Activated B cell treated with CpG ODN at 0.5 μM for 24 hours (primary cell): Measurements from ENCODE around the gene ASAP3. TPM values are rescaled to one million over a fixed set of nuclear protein-coding genes. Genes with fewer than 3 reads are reported as not detected.

Experiments
- ATAC-seq: fragments of 200-7000 bp; cut with Tn5 transposase; one replicate; pipeline ENCODE4 v1.10.0; 2021; ENCODE audit warnings: low read depth, mild to moderate bottlenecking, moderate library complexity
- CTCF ChIA-PET: fragments of 350-600 bp; sonication (Branson Sonifier 250); formaldehyde crosslinking; loops from one replicate; lab custom pipeline; 2021; ENCODE audit warnings: antibody characterized with exemption; lab: Charles Lee
- POLR2A ChIA-PET: fragments of 350-600 bp; sonication (Branson Sonifier 250); formaldehyde crosslinking; loops from one replicate; lab custom pipeline; 2021; ENCODE audit warnings: antibody characterized with exemption; lab: Charles Lee
- DNase-seq: peaks from one replicate; pipeline ENCODE4 v3.0.0; 2022
- H3K27ac Mint-ChIP-seq: one replicate; pipeline ENCODE4 v1.8.0; 2020; ENCODE audit warnings: mixed read lengths
- H3K27me3 Mint-ChIP-seq: one replicate; pipeline ENCODE4 v1.8.0; 2021; ENCODE audit warnings: mixed read lengths
- H3K36me3 Mint-ChIP-seq: one replicate; pipeline ENCODE4 v1.8.0; 2021; ENCODE audit warnings: low read depth, mixed read lengths
- H3K4me1 Mint-ChIP-seq: one replicate; pipeline ENCODE4 v1.8.0; 2021; ENCODE audit warnings: mixed read lengths
- H3K4me3 Mint-ChIP-seq: one replicate; pipeline ENCODE4 v1.8.0; 2020; ENCODE audit warnings: mild to moderate bottlenecking, mixed read lengths
- H3K9me3 Mint-ChIP-seq: one replicate; pipeline ENCODE4 v1.8.0; 2020; ENCODE audit warnings: mixed read lengths
- intact Hi-C: fragments of 100-400 bp; cut with micrococcal nuclease; formaldehyde crosslinking; loops from one replicate; pipeline ENCODE4 v1.15.1; 2024
- total RNA-seq: library from RNA; stranded (reverse); gene quantifications from 2 replicates; pipeline ENCODE4 v1.2.3, GENCODE V29; 2022
- TF ChIP-seq, protein P1 (sequence below): fragments of 200-600 bp; IDR thresholded peaks from one replicate; pipeline ENCODE4 v1.8.0; 2022; ENCODE audit warnings: antibody characterized with exemption, mild to moderate bottlenecking

ASAP3 gene
- total RNA-seq, 1 donor from 2014 or later: 3.1 TPM

- ChIA-PET POLR2A (interaction anchor here (1.4 to 2.5 kb wide), 4 partner anchors 12 to 183 kb away, joined by 3 to 11 read pairs (median 6); partner anchors contain the start of gene HNRNPR), CTCF (interaction anchor here (1.4 to 6.5 kb wide), 4 partner anchors 12 to 108 kb away, joined by 3 to 94 read pairs (median 7); no protein-coding TSS in a partner anchor)
- H3K27ac Mint-ChIP-seq: no peak overlapping the region
- H3K4me3 Mint-ChIP-seq: no peak overlapping the region
- H3K4me1 Mint-ChIP-seq: peaks cover 94% of the 10 kb centered on the region
- no peaks in the 10 kb centered on the region for H3K36me3 Mint-ChIP-seq
- ATAC-seq (no peak), DNase-seq (no peak)
- intact Hi-C loops: no loop called here
- no peaks in the 10 kb centered on the region for H3K9me3 Mint-ChIP-seq
- no peaks in the 10 kb centered on the region for H3K27me3 Mint-ChIP-seq
- TF ChIP-seq, protein P1, sequence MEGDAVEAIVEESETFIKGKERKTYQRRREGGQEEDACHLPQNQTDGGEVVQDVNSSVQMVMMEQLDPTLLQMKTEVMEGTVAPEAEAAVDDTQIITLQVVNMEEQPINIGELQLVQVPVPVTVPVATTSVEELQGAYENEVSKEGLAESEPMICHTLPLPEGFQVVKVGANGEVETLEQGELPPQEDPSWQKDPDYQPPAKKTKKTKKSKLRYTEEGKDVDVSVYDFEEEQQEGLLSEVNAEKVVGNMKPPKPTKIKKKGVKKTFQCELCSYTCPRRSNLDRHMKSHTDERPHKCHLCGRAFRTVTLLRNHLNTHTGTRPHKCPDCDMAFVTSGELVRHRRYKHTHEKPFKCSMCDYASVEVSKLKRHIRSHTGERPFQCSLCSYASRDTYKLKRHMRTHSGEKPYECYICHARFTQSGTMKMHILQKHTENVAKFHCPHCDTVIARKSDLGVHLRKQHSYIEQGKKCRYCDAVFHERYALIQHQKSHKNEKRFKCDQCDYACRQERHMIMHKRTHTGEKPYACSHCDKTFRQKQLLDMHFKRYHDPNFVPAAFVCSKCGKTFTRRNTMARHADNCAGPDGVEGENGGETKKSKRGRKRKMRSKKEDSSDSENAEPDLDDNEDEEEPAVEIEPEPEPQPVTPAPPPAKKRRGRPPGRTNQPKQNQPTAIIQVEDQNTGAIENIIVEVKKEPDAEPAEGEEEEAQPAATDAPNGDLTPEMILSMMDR: no peak
These were observed 43.4 kb upstream of the ASAP3 start for GRCh38 chr1:23527366-23527765.

GRCh38 chr1:23526329-23527041, 42.5 kb upstream of the ASAP3 start:
- ATAC-seq: no peak

GRCh38 chr1:23525558-23526250, 41.7 kb upstream of the ASAP3 start:
- H3K27ac Mint-ChIP-seq: peak overlapping the region; percentile 87
- peaks cover 84% of the 10 kb centered on the region for H3K4me1 Mint-ChIP-seq

More at GRCh38 chr1:23526329-23527041, 42.5 kb upstream of the ASAP3 start:
- H3K9me3 Mint-ChIP-seq: no peaks in the 10 kb centered on the region
- ChIA-PET POLR2A (interaction anchor here (1.0 to 2.5 kb wide), 4 partner anchors 13 to 182 kb away, joined by 4 to 33 read pairs (median 9); partner anchors contain the start of gene HNRNPR), CTCF (interaction anchor here (1.6 to 8.8 kb wide), 3 partner anchors 13 to 29 kb away, joined by 6 to 94 read pairs (median 74); no protein-coding TSS in a partner anchor)
- no peaks in the 10 kb centered on the region for H3K27me3 Mint-ChIP-seq
- H3K4me3 Mint-ChIP-seq: peak overlapping the region; percentile 64
- peaks cover 87% of the 10 kb centered on the region for H3K4me1 Mint-ChIP-seq
- peak overlapping the region; percentile 87 for H3K27ac Mint-ChIP-seq
- DNase-seq: no peak
- H3K36me3 Mint-ChIP-seq: peaks cover 2% of the 10 kb centered on the region
- TF ChIP-seq, protein P1: no peak
- intact Hi-C loops: no loop called here

DNA sequence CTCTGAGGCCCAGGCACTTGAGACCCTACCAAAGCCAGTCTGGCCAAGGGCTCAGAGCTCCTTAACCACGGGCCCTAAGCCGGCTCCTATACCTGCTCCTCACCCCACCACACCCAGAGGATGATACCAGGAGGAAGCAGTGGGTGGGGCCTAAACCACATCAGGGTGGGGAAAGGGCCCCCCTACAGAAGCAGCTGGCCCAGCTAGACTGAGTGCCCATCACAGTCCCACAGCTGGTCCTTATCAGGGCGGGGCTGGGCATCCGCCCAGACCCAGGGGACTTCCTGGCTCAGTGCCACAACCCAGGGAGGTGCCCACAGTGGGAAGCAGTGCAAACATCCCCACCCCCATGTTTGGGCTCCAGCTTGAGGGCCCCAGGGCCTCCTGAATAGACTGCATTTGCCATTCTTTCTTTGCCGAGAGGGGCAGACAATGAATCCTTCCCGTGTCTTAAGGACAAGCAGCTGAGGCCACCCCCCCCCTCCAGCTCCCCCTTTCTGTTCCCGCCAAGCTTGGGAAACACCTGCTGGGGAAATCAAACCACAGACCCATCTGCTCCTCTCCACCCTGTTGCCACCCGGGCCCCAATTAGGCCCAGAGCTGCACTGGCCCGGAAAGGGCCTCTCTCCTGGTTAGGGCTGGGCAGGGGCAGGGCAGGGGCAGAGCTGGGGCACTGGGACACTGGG, 40.9 kb upstream of the ASAP3 start:
- peaks cover 79% of the 10 kb centered on the region for H3K4me1 Mint-ChIP-seq
- ChIA-PET POLR2A (interaction anchor here (0.6 to 2.5 kb wide), 7 partner anchors 8 to 1707 kb away, joined by 3 to 33 read pairs (median 4); partner anchors contain the start of genes ASAP3 and SYF2), CTCF (interaction anchor here (1.0 to 8.8 kb wide), 3 partner anchors 14 to 28 kb away, joined by 3 to 74 read pairs (median 4); no protein-coding TSS in a partner anchor)
- peak; percentile 40 for ATAC-seq
- no peaks in the 10 kb centered on the region for H3K9me3 Mint-ChIP-seq
- peak overlapping the region; percentile 46 for H3K4me3 Mint-ChIP-seq
- peaks cover 2% of the 10 kb centered on the region for H3K36me3 Mint-ChIP-seq
- peak overlapping the region; percentile 87 for H3K27ac Mint-ChIP-seq
- intact Hi-C loops: no loop called here
- TF ChIP-seq, protein P1: no peak
- no peaks in the 10 kb centered on the region for H3K27me3 Mint-ChIP-seq
- peak; percentile 33 for DNase-seq

More at GRCh38 chr1:23525558-23526250, 41.7 kb upstream of the ASAP3 start:
- DNase-seq (no peak), ATAC-seq (peak; percentile 19)
- Mint-ChIP-seq H3K27me3 (no peaks in the 10 kb centered on the region), H3K4me3 (peak overlapping the region; percentile 64), H3K9me3 (no peaks in the 10 kb centered on the region), H3K36me3 (peaks cover 2% of the 10 kb centered on the region)
- TF ChIP-seq, protein P1: no peak
- ChIA-PET POLR2A (interaction anchor here (0.6 to 2.5 kb wide), 5 partner anchors 8 to 42 kb away, joined by 4 to 33 read pairs (median 9); partner anchors contain the start of gene ASAP3), CTCF (interaction anchor here (1.0 to 8.8 kb wide), 3 partner anchors 13 to 29 kb away, joined by 3 to 74 read pairs (median 4); no protein-coding TSS in a partner anchor)
- intact Hi-C loops: no loop called here
